Fibroblast of lung (primary cell): ENCODE results near the gene MAK. TPM values are rescaled to one million over a fixed set of nuclear protein-coding genes. Genes with fewer than 3 reads are reported as not detected.

ENCODE experiments used
- DNase-seq, 2 donors: peaks; one replicate each; pipeline versions ENCODE4 v3.0.0 to v3.0.0-alpha.2; 2010; ENCODE audit warnings: low read depth in 2 of 2
- H2AFZ ChIP-seq: 2 replicates; pipeline ENCODE4 v1.5.1; 2012; ENCODE audit warnings: low read length, control low read depth, inconsistent platforms
- H3K27ac ChIP-seq: 2 replicates; pipeline ENCODE4 v1.5.1; 2011; ENCODE audit warnings: low read length, control low read depth; ENCODE audit not compliant: insufficient read depth
- H3K27me3 ChIP-seq: 2 replicates; pipeline ENCODE4 v1.5.1; 2011; ENCODE audit warnings: mild to moderate bottlenecking, low read length; ENCODE audit not compliant: control insufficient read depth, insufficient read depth
- H3K36me3 ChIP-seq: 2 replicates; pipeline ENCODE4 v1.5.1; 2011; ENCODE audit warnings: low read length; ENCODE audit not compliant: control insufficient read depth, insufficient read depth
- H3K4me1 ChIP-seq: 2 replicates; pipeline ENCODE4 v1.5.1; 2011; ENCODE audit warnings: low read length; ENCODE audit not compliant: control insufficient read depth, insufficient read depth; ENCODE audit errors: extremely low read depth
- H3K4me2 ChIP-seq: 2 replicates; pipeline ENCODE4 v1.5.1; 2011; ENCODE audit warnings: low read length, control low read depth; ENCODE audit not compliant: insufficient read depth; ENCODE audit errors: extremely low read depth
- H3K4me3 ChIP-seq, 4 experiments: fragments of 200-600 bp in 1 of 4; sonication (generic) in 1 of 4; replicated peaks in 1 of 4; 2 replicates each; pipeline ENCODE4 v1.5.1; 2011 to 2016; ENCODE audit warnings: low read length in 4 of 4, low read depth in 3 of 4, mild to moderate bottlenecking in 3 of 4, control low read depth in 2 of 4, inconsistent platforms in 1 of 4, mixed read lengths in 1 of 4; ENCODE audit not compliant: insufficient read depth in 1 of 4; ENCODE audit errors: control extremely low read depth in 1 of 4
- H3K79me2 ChIP-seq: 2 replicates; pipeline ENCODE4 v1.5.1; 2012; ENCODE audit warnings: mild to moderate bottlenecking, low read length, inconsistent platforms; ENCODE audit not compliant: control insufficient read depth, insufficient read depth
- H3K9ac ChIP-seq: 2 replicates; pipeline ENCODE4 v1.5.1; 2011; ENCODE audit warnings: mild to moderate bottlenecking, low read length, control low read depth; ENCODE audit not compliant: insufficient read depth
- H3K9me3 ChIP-seq: 2 replicates; pipeline ENCODE4 v1.5.1; 2012; ENCODE audit warnings: low read depth, low read length; ENCODE audit not compliant: control insufficient read depth, insufficient read depth
- H4K20me1 ChIP-seq: 2 replicates; pipeline ENCODE4 v1.5.1; 2011; ENCODE audit warnings: low read length; ENCODE audit not compliant: control insufficient read depth, insufficient read depth; ENCODE audit errors: extremely low read depth
- EZH2 ChIP-seq: IDR thresholded peaks from 2 replicates; pipeline ENCODE4 v1.5.1; 2012; ENCODE audit warnings: low read length, control low read depth, mild to moderate bottlenecking; ENCODE audit errors: missing control alignments
- polyA plus RNA-seq, 2 donors: library from polyadenylated mRNA; depleted of rRNA in 1 of 2; stranded (reverse) in 1 of 2; unstranded in 1 of 2; fragments of >200 nt; gene quantifications; 2 replicates each; pipeline ENCODE4 v1.2.1, GENCODE V29; 2011 to 2012; ENCODE audit warnings: missing spikeins in 1 of 2
- total RNA-seq: library from RNA; depleted of rRNA; stranded (reverse); fragments of >200 nt; gene quantifications from 2 replicates; pipeline ENCODE4 v1.2.1, GENCODE V29; 2014
- TF ChIP-seq, protein P1 (sequence below), 2 donors: IDR thresholded peaks in 1 of 2; conservative IDR thresholded peaks in 1 of 2; 1 replicate in 1 of 2; 2 replicates in 1 of 2; pipeline ENCODE4 v1.5.1; 2011 to 2012; ENCODE audit warnings: low read length in 2 of 2, control low read depth in 1 of 2, inconsistent platforms in 1 of 2, low read depth in 1 of 2, mild to moderate bottlenecking in 1 of 2

Gene MAK
- total and polyA plus RNA-seq, 2 donors (not counting 1 experiment from before 2014, with no cell fraction given), result 0.01 TPM; not detected in 1

DNA sequence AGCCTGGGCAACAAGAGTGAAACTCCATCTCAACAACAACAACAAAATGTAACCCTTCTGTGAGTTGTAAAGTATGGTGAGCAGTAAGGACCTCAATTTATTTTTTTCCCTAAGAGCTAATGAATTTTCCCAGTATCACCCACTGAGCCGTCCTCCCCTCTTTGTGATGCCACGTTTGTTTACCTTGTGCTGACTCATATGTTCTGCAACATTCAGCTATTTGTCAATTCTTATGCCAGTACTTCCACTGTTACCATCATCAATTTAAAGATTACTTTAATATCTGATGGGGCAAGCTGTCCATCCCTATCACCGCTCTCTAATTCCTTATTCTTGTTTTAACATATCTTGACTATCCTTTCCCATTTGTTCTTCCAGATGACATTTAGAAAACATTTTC lies 37.5 kb downstream of the MAK start:
- Histone ChIP-seq H3K4me2 (no peak overlapping the region), H4K20me1 (no peaks in the 10 kb centered on the region), H3K27ac (no peak overlapping the region), H3K9me3 (no peaks in the 10 kb centered on the region), H3K4me3 (no peak overlapping the region), H3K36me3 (no peaks in the 10 kb centered on the region), H3K27me3 (no peaks in the 10 kb centered on the region), H3K79me2 (no peaks in the 10 kb centered on the region), H3K9ac (no peak overlapping the region), H3K4me1 (peaks cover 2% of the 10 kb centered on the region), H2AFZ (no peak overlapping the region)
- TF ChIP-seq, protein P1, sequence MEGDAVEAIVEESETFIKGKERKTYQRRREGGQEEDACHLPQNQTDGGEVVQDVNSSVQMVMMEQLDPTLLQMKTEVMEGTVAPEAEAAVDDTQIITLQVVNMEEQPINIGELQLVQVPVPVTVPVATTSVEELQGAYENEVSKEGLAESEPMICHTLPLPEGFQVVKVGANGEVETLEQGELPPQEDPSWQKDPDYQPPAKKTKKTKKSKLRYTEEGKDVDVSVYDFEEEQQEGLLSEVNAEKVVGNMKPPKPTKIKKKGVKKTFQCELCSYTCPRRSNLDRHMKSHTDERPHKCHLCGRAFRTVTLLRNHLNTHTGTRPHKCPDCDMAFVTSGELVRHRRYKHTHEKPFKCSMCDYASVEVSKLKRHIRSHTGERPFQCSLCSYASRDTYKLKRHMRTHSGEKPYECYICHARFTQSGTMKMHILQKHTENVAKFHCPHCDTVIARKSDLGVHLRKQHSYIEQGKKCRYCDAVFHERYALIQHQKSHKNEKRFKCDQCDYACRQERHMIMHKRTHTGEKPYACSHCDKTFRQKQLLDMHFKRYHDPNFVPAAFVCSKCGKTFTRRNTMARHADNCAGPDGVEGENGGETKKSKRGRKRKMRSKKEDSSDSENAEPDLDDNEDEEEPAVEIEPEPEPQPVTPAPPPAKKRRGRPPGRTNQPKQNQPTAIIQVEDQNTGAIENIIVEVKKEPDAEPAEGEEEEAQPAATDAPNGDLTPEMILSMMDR (conservative IDR thresholded peaks at IDR 0.05 in 1 of 2, IDR thresholded peaks at IDR 0.05 in 1 of 2; ENCODE audit: low read depth in 1 of 2, low read length in 2 of 2), result no peak
- no peak for TF ChIP-seq EZH2
- DNase-seq, result peak; percentile 39 to 61

DNA sequence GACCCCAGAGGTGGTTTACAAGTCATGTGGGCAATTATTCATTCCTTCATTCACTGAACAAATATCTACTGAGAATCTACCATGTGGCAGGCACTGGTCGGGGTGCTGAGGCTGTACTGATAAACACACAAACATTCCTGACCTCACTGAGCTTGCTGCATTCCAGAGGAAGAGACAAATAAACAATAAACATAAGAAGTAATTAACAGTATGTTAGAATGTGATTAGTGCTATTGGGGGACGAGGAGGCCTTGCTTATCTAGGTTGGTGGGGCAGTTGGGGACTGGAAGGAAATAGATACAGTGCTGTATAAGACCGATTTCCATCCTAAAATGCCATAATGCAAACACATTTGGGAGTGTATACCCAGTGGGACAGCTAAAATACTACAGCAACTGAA lies 44.1 kb downstream of the MAK start:
- H3K36me3 ChIP-seq, result no peaks in the 10 kb centered on the region
- no peaks in the 10 kb centered on the region for H4K20me1 ChIP-seq
- H3K27me3 ChIP-seq, result no peaks in the 10 kb centered on the region
- H3K79me2 ChIP-seq, result no peaks in the 10 kb centered on the region
- no peak for DNase-seq
- no peak for TF ChIP-seq EZH2
- TF ChIP-seq, protein P1 (conservative IDR thresholded peaks at IDR 0.05 in 1 of 2, IDR thresholded peaks at IDR 0.05 in 1 of 2; ENCODE audit: low read depth in 1 of 2, low read length in 2 of 2), result no peak
- H3K4me1 ChIP-seq, result no peaks in the 10 kb centered on the region
- no peak overlapping the region for H3K4me2 ChIP-seq
- no peak overlapping the region for H2AFZ ChIP-seq
- H3K4me3 ChIP-seq, result no peak overlapping the region
- no peak overlapping the region for H3K27ac ChIP-seq
- no peaks in the 10 kb centered on the region for H3K9me3 ChIP-seq
- no peak overlapping the region for H3K9ac ChIP-seq

DNA sequence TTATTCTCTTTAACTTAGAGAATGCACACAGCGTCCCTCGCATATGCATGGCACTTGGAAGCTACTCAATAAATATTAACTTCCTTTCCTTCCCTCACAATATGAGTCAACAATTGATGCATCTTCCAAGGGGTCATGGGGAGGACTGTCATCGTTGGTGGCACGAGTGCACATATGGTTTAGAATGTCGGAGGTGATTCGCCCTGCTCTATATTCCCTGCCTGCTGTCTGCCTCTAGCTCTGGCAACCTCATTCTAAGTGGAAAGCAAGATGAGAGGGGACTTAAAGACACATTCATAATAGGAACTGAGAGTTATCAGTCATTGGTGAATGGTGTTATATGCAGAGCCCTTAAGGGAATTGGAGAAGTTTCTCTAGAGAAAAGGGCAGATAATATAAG lies 44.6 kb downstream of the MAK start:
- Histone ChIP-seq H3K4me2 (no peak overlapping the region), H2AFZ (no peak overlapping the region), H3K9me3 (no peaks in the 10 kb centered on the region), H4K20me1 (no peaks in the 10 kb centered on the region), H3K36me3 (no peaks in the 10 kb centered on the region), H3K4me3 (no peak overlapping the region), H3K27me3 (no peaks in the 10 kb centered on the region), H3K79me2 (no peaks in the 10 kb centered on the region), H3K9ac (no peak overlapping the region), H3K4me1 (no peaks in the 10 kb centered on the region), H3K27ac (no peak overlapping the region)
- DNase-seq, result no peak
- TF ChIP-seq, protein P1 (conservative IDR thresholded peaks at IDR 0.05 in 1 of 2, IDR thresholded peaks at IDR 0.05 in 1 of 2; ENCODE audit: low read depth in 1 of 2, low read length in 2 of 2), result no peak
- no peak for TF ChIP-seq EZH2
